Stimulated activated CD8-positive, alpha-beta memory T cell treated with anti-CD3 and anti-CD28 coated beads, Interleukin-7, amount 100 ng/mL, for 4 hours (primary cell): ENCODE data around the gene CC2D2A.
"Not testable (repeated sequence)": the region's sequence is repeated elsewhere in the genome, so short reads cannot be mapped to it uniquely, and the experiment has no call there.

Experiments used
- DNase-seq, 2 donors: peaks; one replicate each; pipeline ENCODE4 v3.0.0-alpha.2; 2020; ENCODE audit warnings: low read depth in 2 of 2

The CC2D2A gene

GRCh38 chr4:15557786-15558550, 88.3 kb downstream of the CC2D2A start:
- DNase-seq, result no peak

DNA sequence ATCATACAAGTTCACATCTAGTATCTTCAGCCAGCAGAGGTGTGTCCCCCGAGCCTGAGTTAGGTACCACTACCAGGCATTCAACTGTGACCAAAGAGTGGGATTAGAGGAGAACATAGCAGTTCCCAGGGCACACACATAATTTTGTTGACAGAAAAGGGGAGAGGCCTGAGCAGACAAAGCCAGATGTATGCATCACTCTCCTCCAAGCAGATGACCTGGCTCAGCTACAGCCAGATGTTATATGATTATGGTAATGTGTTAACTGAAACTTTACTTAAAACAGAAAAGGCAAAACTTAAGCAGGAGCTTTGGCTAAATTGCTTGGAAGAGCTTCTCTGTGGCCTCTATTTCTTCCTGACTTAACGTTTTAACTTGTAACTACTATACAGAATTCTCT, 88.9 kb downstream of the CC2D2A start:
- no peak for DNase-seq

GRCh38 chr4:15562114-15562513, 92.4 kb downstream of the CC2D2A start:
- no peak for DNase-seq

DNA sequence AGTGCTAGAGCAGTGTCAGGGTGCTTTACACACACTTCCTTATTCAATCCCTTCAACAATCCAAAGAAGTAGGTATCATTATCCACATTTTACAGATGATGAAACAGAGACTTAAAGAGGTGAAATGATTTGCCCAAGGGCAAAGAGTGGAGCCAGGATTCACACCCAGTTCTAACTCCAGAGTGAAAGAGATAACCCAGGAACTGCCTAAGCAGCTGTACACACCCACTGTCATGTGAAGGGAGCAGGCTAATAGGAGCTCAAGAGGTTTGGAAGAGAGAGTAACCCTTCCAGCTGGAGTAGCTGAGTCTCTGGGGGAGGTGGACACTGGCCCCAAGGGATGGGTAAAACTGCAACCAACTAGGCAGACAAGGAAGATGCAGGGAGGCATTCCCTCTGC, 92.9 kb downstream of the CC2D2A start:
- DNase-seq, result no peak

- DNase-seq, result no peak
These were observed 94.2 kb downstream of the CC2D2A start for GRCh38 chr4:15563871-15564270.

DNA sequence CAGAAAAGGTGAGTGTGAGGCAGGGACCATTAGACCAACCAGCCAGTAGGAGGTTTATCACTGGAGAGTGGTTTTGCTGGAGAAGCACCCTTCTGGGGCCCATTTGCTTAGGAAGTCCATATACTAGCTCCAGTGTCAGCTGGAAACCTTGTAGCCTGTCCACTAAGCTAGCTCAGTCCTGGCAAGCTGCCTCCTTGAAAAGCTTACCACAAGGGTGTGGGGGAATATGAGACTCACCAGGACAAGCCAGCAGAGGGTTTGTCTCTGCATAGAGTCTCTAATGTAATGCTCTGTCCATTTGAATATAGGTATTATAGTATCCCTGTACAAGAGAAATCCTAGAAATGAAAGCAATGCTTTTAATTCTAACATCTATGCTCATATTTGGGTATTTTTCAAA, 99.1 kb downstream of the CC2D2A start:
- DNase-seq, result no peak

- DNase-seq, result no peak
These were observed 100.1 kb downstream of the CC2D2A start for GRCh38 chr4:15569746-15570145.

DNA sequence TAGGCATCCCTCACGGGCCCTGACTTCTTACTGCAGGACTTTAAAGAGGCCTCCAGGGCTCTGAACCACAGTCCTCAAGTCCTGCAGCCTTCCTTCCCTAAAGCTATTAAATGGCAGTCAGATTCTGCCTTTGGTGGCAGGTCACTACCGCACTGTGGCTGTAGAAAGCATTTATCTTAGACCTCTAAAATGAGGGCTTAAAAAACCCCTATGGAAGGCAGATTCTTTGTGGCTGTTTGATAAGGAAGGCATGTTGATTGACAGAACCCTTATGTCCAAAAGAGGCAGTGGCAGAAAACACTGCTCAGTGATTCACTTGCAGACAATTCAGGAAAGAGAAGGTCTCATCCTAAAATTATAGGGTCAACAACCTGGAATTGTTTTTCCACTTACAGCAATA, 106.3 kb downstream of the CC2D2A start:
- no peak for DNase-seq

GRCh38 chr4:15577508-15577907, 107.8 kb downstream of the CC2D2A start:
- no peak for DNase-seq

DNA sequence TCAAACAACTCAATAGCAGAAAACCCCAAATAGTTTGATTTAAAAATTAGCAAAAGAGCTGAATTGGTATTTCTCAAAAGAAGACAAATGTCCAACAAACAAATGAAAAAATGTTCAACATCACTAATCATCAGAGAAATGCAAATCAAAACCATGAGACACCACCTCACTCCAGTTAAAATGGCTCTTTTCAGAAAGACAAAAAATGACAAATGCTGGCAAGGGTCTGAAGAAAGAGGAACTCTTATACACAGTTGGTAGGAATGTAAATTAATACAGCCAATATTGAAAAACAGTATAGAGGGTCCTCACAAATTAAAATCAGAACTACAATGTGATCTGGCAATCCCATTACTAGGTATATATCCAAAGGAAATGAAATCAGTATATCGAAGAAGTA, 115.1 kb downstream of the CC2D2A start:
- no peak for DNase-seq

DNA sequence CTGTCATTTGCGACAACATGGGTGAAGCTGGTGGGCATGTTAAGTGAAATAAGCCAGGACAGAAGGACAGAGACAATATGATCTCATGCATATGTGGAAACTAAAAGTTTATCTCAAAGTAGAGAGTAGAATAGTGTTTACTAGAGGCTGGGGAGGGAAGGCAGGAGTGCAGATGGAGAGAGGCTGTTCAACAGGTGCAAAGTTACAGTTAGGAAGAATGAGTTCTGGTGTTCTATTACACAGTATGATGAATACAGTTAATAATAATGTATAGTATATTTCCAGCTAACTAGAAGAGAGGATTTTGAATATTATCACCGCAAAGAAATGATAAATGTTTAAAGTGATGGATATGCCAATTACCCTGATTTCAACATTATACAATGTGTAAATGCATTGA, 115.6 kb downstream of the CC2D2A start:
- DNase-seq, result no peak

- DNase-seq, result no peak
These were observed 116.4 kb downstream of the CC2D2A start for GRCh38 chr4:15586066-15586465.

DNA sequence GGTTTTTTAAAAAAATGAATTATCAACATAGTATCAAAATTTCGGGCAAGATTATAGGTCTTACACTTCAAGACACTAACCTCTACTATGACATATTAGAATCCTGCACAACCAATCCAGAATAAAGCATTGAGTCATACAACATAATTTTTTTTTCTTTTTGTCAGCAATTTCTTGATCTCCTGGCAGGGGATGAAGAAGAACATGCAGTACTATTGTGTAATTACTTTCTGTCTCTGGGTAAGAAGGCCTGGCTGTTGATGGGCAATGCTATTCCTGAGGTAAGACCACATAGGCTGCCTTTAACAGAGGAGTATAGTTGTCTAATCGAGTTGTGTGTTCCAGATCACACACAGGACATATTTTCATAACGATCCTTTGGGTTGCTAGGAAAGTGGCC, 118.0 kb downstream of the CC2D2A start:
- DNase-seq, result no peak

DNA sequence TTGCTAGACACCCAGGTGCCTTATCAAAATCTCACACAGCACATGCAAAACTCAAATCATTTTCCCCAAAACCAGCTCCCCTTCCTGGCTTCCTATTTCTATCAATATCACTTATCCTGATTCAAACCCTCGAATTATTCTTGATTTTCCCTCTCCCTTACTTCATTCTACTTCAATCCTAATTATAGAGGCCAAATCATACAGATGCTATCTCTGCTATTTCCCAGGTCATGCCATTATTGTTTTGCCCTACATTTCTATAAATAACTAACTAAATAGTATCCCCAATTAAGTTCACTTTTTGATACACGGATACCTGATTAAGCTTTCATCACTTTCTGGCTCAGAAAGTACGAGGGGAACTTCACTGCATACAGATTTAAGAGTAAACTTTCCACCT, 123.1 kb downstream of the CC2D2A start:
- no peak for DNase-seq

GRCh38 chr4:15598644-15599043, 129.0 kb downstream of the CC2D2A start:
- no peak for DNase-seq

DNA sequence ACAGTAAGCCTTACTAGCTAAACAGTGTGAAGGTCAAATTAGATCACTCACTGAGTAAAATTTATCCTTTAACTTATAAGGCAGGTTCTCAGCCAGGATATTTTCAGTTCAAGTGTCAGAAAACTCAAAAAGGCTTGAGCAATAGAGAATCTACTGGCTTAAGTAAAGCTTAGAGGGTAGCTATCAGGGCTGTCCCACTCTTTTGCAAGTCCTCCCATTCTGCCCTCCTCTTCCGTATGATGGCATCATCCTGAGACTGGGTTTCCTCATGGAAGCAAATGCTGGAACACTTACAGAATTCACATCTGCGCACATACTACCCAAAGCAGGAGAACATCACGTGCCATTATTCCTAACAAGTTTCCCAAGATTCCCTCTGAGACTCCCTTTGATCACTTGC, 130.5 kb downstream of the CC2D2A start:
- DNase-seq, result no peak

- DNase-seq, result no peak
These were observed 132.2 kb downstream of the CC2D2A start for GRCh38 chr4:15601862-15602261.

DNA sequence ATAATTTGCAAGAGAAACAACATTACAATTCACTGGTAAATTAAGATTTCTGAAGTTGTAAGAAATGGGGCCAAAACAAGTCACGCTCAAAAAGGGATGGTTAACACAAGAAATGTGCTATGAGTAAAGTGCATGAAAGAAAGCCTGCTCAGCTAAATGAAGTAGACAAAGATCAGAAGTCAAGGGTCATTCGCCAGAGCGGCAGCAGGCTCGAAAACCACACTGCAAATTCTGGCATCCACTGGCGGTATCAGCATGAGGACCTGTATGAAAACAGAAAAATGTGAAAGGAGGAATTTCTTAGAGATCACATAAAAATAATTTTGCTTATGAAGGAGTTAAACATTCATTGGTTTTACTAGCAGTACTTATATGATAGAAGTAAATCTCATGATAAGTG, 135.9 kb downstream of the CC2D2A start:
- no peak for DNase-seq

DNA sequence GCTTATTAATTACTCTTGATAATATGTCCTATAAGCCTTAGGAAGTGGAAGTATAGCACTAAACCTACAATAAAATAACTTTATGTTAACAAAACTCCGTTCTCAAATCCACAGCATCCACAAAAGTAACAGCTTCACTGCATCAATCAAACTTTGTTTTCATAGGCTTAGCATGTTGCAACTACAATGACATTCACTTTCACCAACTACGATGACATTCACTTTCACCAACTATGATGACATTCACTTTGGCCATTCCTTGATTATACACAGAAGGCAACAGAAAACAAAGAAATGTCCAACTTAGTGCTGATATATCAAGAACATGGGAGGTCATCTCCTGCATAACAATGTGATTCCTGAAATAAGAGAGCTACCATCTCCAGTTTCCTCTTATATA, 141.2 kb downstream of the CC2D2A start:
- DNase-seq, result no peak

GRCh38 chr4:15612136-15612535, 142.5 kb downstream of the CC2D2A start:
- DNase-seq, result no peak

GRCh38 chr4:15614891-15615290, 145.2 kb downstream of the CC2D2A start:
- DNase-seq, result not testable (repeated sequence)

DNA sequence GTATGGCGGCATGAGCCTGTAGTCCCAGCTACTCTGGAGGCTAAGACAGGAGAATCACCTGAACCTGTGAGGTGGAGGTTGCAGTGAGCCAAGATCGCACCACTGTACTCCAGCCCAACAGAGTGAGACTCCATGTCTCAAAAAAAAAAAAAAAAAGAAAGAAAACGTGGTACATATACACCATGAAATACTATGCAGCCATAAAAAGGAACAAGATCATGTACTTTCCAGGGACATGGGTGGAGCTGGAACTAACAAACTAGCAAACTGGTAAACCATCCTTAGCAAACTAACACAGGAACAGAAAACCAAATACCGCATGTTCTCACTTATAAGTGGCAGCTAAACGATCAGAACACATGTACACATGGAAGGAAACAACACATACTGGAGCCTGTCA, 147.7 kb downstream of the CC2D2A start:
- DNase-seq, result not testable (repeated sequence)

- no peak for DNase-seq
These were observed 167.1 kb downstream of the CC2D2A start for GRCh38 chr4:15636818-15637217.

DNA sequence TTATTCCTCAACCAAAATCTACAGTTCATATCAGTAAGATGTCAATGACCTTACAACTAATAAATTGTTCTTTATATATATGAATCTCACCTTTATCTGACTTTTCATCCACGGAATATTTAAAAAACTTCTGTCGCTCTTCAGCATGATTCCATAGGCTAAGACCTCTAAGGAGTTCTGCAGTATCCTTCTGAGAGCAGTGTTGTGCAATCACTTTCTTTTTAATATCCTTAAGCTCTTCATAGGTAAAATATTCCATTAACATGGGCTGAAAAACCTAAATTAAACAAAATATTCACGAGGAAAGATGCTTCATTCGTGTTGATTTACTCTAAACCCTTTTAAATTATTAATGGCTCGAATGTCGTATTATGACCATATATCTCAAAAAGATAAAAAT, 168.7 kb downstream of the CC2D2A start:
- DNase-seq, result no peak
